GM10266 (cell line): ENCODE measurements around the gene ZNF432.

Experiments
- DNase-seq: peaks from one replicate; pipeline ENCODE4 v3.0.0; 2012; ENCODE audit errors: extremely low spot score
- TF ChIP-seq, protein P1 (sequence below): IDR thresholded peaks from 2 replicates; pipeline ENCODE4 v1.5.1; 2012; ENCODE audit warnings: mild to moderate bottlenecking, low read depth; ENCODE audit not compliant: control insufficient read depth, insufficient read depth; ENCODE audit errors: missing control alignments

ZNF432 gene

DNA sequence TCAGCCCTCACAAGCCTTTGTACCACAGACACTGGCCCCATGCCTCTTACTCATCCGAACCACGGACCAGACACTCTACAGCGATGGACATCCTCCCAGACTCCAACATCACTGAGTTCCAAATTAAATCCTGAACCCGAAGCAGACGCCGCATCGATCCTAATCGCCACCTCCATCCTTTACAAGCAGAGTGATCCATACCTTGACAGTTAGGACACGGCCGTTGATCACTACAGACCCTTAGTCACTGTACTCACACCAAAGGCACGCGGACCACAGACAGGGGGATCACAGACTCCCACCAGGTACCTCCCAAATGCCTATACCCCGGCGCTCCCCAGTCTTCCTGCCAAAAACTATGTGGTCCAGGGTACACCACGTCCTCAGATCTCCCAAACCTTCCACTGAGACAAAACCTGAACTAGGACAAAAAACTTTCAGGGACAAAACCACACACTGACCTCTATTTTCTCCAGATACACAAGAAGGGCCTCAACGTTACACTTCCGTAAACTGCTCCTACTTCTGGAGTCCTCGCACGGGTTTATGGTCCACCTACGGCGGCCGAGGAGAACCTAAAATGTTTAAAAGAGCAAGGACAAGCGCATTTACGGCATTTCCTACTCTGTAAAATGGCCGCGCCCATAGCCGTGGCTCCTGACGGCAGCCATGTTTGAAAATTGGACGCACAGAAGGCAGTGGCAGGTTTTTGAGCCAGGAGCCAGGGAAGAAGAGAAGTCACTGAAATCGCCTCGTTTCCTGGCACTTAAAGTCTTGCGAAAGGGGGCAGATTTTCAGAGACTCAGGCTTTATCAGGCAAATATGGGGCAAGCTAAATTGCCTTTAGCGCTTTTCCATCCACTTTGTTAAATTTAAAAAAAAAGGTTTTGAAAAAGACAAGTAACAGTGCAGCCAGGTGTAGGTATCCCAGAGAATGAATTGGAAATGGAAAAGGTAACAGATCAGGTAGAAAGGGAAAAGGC, 62.0 kb downstream of the ZNF432 start, which contains the start of gene ZNF350:
Gene ZNF350, minus strand, starts transcription at position 532 of the 983 bp plus-strand sequence. CDS start 12,480 bp downstream, outside the sequence.
- DNase-seq: peak; percentile 70

DNA sequence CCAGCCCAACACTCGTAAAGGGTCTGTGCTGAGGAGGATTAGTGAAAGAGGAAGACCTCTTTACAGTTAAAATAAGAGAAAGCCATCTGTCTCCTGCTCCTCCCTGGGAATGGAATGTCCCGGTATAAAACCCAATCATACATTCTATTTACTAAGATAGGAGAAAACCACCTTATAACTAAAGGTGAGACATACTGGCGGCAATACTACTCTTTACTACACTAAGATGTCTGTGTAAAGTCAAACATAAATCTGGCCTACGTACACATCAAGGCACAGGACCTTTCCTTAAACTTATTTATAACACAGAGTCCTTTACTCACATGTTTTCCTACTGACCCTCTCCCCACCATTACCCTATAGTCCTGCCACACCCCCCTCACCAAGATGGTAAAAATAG, 65.3 kb downstream of the ZNF432 start:
- no peak for DNase-seq
- TF ChIP-seq, protein P1, sequence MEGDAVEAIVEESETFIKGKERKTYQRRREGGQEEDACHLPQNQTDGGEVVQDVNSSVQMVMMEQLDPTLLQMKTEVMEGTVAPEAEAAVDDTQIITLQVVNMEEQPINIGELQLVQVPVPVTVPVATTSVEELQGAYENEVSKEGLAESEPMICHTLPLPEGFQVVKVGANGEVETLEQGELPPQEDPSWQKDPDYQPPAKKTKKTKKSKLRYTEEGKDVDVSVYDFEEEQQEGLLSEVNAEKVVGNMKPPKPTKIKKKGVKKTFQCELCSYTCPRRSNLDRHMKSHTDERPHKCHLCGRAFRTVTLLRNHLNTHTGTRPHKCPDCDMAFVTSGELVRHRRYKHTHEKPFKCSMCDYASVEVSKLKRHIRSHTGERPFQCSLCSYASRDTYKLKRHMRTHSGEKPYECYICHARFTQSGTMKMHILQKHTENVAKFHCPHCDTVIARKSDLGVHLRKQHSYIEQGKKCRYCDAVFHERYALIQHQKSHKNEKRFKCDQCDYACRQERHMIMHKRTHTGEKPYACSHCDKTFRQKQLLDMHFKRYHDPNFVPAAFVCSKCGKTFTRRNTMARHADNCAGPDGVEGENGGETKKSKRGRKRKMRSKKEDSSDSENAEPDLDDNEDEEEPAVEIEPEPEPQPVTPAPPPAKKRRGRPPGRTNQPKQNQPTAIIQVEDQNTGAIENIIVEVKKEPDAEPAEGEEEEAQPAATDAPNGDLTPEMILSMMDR: no peak

More for the DNA sequence above, 62.0 kb downstream of the ZNF432 start, which contains the start of gene ZNF350:
- TF ChIP-seq, protein P1: no peak
